B cell (primary cell): ENCODE data around the gene CFTR. TPM values are rescaled to one million over a fixed set of nuclear protein-coding genes. Genes with fewer than 3 reads are reported as not detected.

ENCODE experiments used
- ATAC-seq: fragments of 200-7000 bp; cut with Tn5 transposase; one replicate; pipeline ENCODE4 v1.10.0; 2021; ENCODE audit warnings: low read depth, mild to moderate bottlenecking, moderate number of reproducible peaks, moderate library complexity
- CTCF ChIA-PET: fragments of 350-600 bp; sonication (Branson Sonifier 250); formaldehyde crosslinking; loops from one replicate; lab custom pipeline; 2021; ENCODE audit warnings: antibody characterized with exemption, inconsistent platforms; lab: Charles Lee
- POLR2A ChIA-PET: fragments of 350-600 bp; sonication (Branson Sonifier 250); formaldehyde crosslinking; loops from one replicate; lab custom pipeline; 2021; ENCODE audit warnings: antibody characterized with exemption; lab: Charles Lee
- DNase-seq: peaks from one replicate; pipeline ENCODE4 v3.0.0; 2013
- H2AFZ ChIP-seq: 2 replicates; pipeline ENCODE4 v1.6.1; 2012; ENCODE audit warnings: mild to moderate bottlenecking, low read depth, low read length; ENCODE audit not compliant: insufficient read depth, poor library complexity, severe bottlenecking
- H3K27ac ChIP-seq, 2 donors: 1 replicate in 1 of 2; 2 replicates in 1 of 2; pipeline ENCODE4 v1.5.1; 2012 to 2013; ENCODE audit warnings: low read length in 2 of 2, mild to moderate bottlenecking in 2 of 2, moderate library complexity in 1 of 2
- H3K27me3 ChIP-seq, 4 experiments: fragments of 200-600 bp in 1 of 4; sonication (generic) in 1 of 4; replicated peaks in 1 of 4; 1 replicate in 2 of 4; 2 replicates in 2 of 4; pipeline versions ENCODE4 v1.6.1 to v1.7.0; 2013 to 2016; ENCODE audit warnings: low read length in 3 of 4, mild to moderate bottlenecking in 2 of 4, mixed read lengths in 1 of 4, moderate library complexity in 1 of 4; ENCODE audit not compliant: insufficient read depth in 4 of 4, control insufficient read depth in 3 of 4; ENCODE audit errors: control extremely low read depth in 1 of 4
- H3K36me3 ChIP-seq, 2 experiments: replicated peaks in 1 of 2; 1 replicate in 1 of 2; 2 replicates in 1 of 2; pipeline versions ENCODE4 v1.6.1 to v1.7.1; 2013; ENCODE audit warnings: low read length in 1 of 2; ENCODE audit not compliant: insufficient read depth in 2 of 2, control insufficient read depth in 1 of 2; ENCODE audit errors: control extremely low read depth in 1 of 2, extremely low read depth in 1 of 2
- H3K4me1 ChIP-seq, 2 donors: fragments of 200-600 bp in 1 of 2; sonication (generic) in 1 of 2; 1 replicate in 1 of 2; 2 replicates in 1 of 2; pipeline versions ENCODE4 v1.5.1 to v1.6.1; 2013 to 2017; ENCODE audit warnings: low read length in 2 of 2; ENCODE audit not compliant: control insufficient read depth in 2 of 2, insufficient read depth in 2 of 2
- H3K4me2 ChIP-seq: replicated peaks from 2 replicates; pipeline ENCODE3; 2012; ENCODE audit warnings: mild to moderate bottlenecking, low read depth, low read length; ENCODE audit not compliant: poor library complexity, severe bottlenecking
- H3K4me3 ChIP-seq, 5 experiments: fragments of 200-600 bp in 1 of 5; sonication (generic) in 1 of 5; 1 replicate in 3 of 5; 2 replicates in 2 of 5; pipeline versions ENCODE4 v1.5.1 to v1.7.0; 2011 to 2016; ENCODE audit warnings: low read length in 4 of 5, mild to moderate bottlenecking in 4 of 5, low read depth in 2 of 5, control low read depth in 1 of 5, moderate library complexity in 1 of 5; ENCODE audit not compliant: insufficient read depth in 1 of 5; ENCODE audit errors: control extremely low read depth in 1 of 5, extremely low read depth in 1 of 5
- H3K79me2 ChIP-seq: fragments of 200-600 bp; sonication (generic); one replicate; pipeline ENCODE4 v1.6.0; 2016; ENCODE audit warnings: low read length; ENCODE audit not compliant: control insufficient read depth, insufficient read depth
- H3K9ac ChIP-seq: fragments of 200-600 bp; sonication (generic); 2 replicates; pipeline ENCODE4 v1.6.1; 2017; ENCODE audit warnings: mild to moderate bottlenecking, low read length, moderate library complexity
- H3K9me3 ChIP-seq, 3 donors: one replicate each; pipeline versions ENCODE4 v1.6.1 to v1.7.1; 2013; ENCODE audit warnings: low read length in 2 of 3; ENCODE audit not compliant: control insufficient read depth in 2 of 3, insufficient read depth in 1 of 3; ENCODE audit errors: control extremely low read depth in 1 of 3
- H4K20me1 ChIP-seq: 2 replicates; pipeline ENCODE4 v1.6.0; 2012; ENCODE audit warnings: mild to moderate bottlenecking, low read length; ENCODE audit not compliant: insufficient read depth, control insufficient read depth, poor library complexity, severe bottlenecking
- H3K27ac Mint-ChIP-seq: one replicate; pipeline ENCODE4 v1.8.0; 2021; ENCODE audit warnings: mixed read lengths
- H3K27me3 Mint-ChIP-seq: one replicate; pipeline ENCODE4 v1.8.0; 2021; ENCODE audit warnings: mixed read lengths
- H3K4me1 Mint-ChIP-seq: one replicate; pipeline ENCODE4 v1.8.0; 2021; ENCODE audit warnings: mixed read lengths
- H3K4me3 Mint-ChIP-seq: one replicate; pipeline ENCODE4 v1.8.0; 2021; ENCODE audit warnings: mixed read lengths
- H3K9me3 Mint-ChIP-seq: one replicate; pipeline ENCODE4 v1.8.0; 2022; ENCODE audit warnings: mixed read lengths; ENCODE audit not compliant: insufficient read depth
- CTCF ChIP-seq: fragments of 200-600 bp; IDR thresholded peaks from one replicate; pipeline ENCODE4 v1.8.0; 2022; ENCODE audit warnings: antibody characterized with exemption, mild to moderate bottlenecking
- EZH2 ChIP-seq: IDR thresholded peaks from 2 replicates; pipeline ENCODE4 v1.6.1; 2012; ENCODE audit warnings: borderline replicate concordance, low read depth, mild to moderate bottlenecking, moderate library complexity, low read length; ENCODE audit not compliant: insufficient read depth, poor library complexity, severe bottlenecking
- WGBS: methylation state at CpG from one replicate; pipeline ENCODE4 v1.1.5; 2013; ENCODE audit warnings: missing lambda C conversion rate; ENCODE audit not compliant: insufficient coverage; 5-methylcytosine and 5-hydroxymethylcytosine counted together
- intact Hi-C: fragments of 100-400 bp; cut with micrococcal nuclease; formaldehyde crosslinking; loops from one replicate; pipeline ENCODE4 v1.10.0; 2022
- polyA plus RNA-seq: library from polyadenylated mRNA; depleted of rRNA; stranded (reverse); fragments of >200 nt; gene quantifications from 2 replicates; pipeline ENCODE4 v1.2.3, GENCODE V29; 2012
- total RNA-seq, 2 donors: library from RNA; stranded (reverse); fragments of 120-200 nt in 1 of 2; gene quantifications; 1 replicate in 1 of 2; 2 replicates in 1 of 2; pipeline versions ENCODE4 v1.2.3 to v1.2.4, GENCODE V29; 2013 to 2022

Gene CFTR
- total and polyA plus RNA-seq, 2 donors (not counting 1 experiment from before 2014, with no cell fraction given), result not detected

- Histone ChIP-seq H3K4me2 (no peak overlapping the region), H3K79me2 (no peaks in the 10 kb centered on the region), H3K4me3 (no peak overlapping the region), H4K20me1 (no peaks in the 10 kb centered on the region), H3K27me3 (no peaks in the 10 kb centered on the region), H3K9me3 (no peaks in the 10 kb centered on the region), H3K27ac (no peak overlapping the region), H3K4me1 (no peaks in the 10 kb centered on the region), H2AFZ (no peak overlapping the region), H3K9ac (no peak overlapping the region), H3K36me3 (no peaks in the 10 kb centered on the region)
- CTCF ChIA-PET, result no interaction called here
- intact Hi-C loops, result no loop called here
- no peak for TF ChIP-seq CTCF
- TF ChIP-seq EZH2, result no peak
- POLR2A ChIA-PET, result no interaction called here
- DNase-seq (no peak), ATAC-seq (no peak)
- H3K27me3 Mint-ChIP-seq, result no peaks in the 10 kb centered on the region
- no peaks in the 10 kb centered on the region for H3K9me3 Mint-ChIP-seq
- WGBS, result 92% methylated on average over 1 of the region's 2 CpGs
- no peak overlapping the region for H3K27ac Mint-ChIP-seq
- no peak overlapping the region for H3K4me3 Mint-ChIP-seq
- no peaks in the 10 kb centered on the region for H3K4me1 Mint-ChIP-seq
Measured at GRCh38 chr7:117688126-117688525, 208.3 kb downstream of the CFTR start.

- no peak overlapping the region for H2AFZ ChIP-seq
- DNase-seq (no peak), ATAC-seq (no peak)
- H3K4me1 ChIP-seq, result no peaks in the 10 kb centered on the region
- H3K79me2 ChIP-seq, result no peaks in the 10 kb centered on the region
- no peak for TF ChIP-seq CTCF
- TF ChIP-seq EZH2, result no peak
- intact Hi-C loops, result no loop called here
- Mint-ChIP-seq H3K4me1 (no peaks in the 10 kb centered on the region), H3K4me3 (no peak overlapping the region), H3K9me3 (no peaks in the 10 kb centered on the region), H3K27me3 (no peaks in the 10 kb centered on the region), H3K27ac (no peak overlapping the region)
- H3K27me3 ChIP-seq, result no peaks in the 10 kb centered on the region
- H3K36me3 ChIP-seq, result no peaks in the 10 kb centered on the region
- no peak overlapping the region for H3K4me2 ChIP-seq
- no peak overlapping the region for H3K4me3 ChIP-seq
- no peaks in the 10 kb centered on the region for H3K9me3 ChIP-seq
- H4K20me1 ChIP-seq, result no peaks in the 10 kb centered on the region
- CTCF ChIA-PET, result no interaction called here
- H3K9ac ChIP-seq, result no peak overlapping the region
- POLR2A ChIA-PET, result no interaction called here
- no peak overlapping the region for H3K27ac ChIP-seq
Measured at GRCh38 chr7:117689406-117689805, 209.6 kb downstream of the CFTR start.
